Body of pancreas (tissue), 4 donors: Measurements from ENCODE around the gene R3HDM2.

Experiments used
- POLR2A ChIP-seq, 3 donors: fragments of 450-650 bp; IDR thresholded peaks; one replicate each; pipeline ENCODE4 v1.6.1; 2016; ENCODE audit warnings: antibody characterized with exemption in 3 of 3, mild to moderate bottlenecking in 2 of 3
- TF ChIP-seq, protein P1 (sequence below), 7 experiments: fragments of 450-650 bp in 4 of 7; fragments of 200-600 bp in 3 of 7; sonication (generic) in 3 of 7; IDR thresholded peaks; one replicate each; pipeline ENCODE4 v1.5.1; 2016 to 2019; ENCODE audit warnings: antibody characterized with exemption in 7 of 7

DNA sequence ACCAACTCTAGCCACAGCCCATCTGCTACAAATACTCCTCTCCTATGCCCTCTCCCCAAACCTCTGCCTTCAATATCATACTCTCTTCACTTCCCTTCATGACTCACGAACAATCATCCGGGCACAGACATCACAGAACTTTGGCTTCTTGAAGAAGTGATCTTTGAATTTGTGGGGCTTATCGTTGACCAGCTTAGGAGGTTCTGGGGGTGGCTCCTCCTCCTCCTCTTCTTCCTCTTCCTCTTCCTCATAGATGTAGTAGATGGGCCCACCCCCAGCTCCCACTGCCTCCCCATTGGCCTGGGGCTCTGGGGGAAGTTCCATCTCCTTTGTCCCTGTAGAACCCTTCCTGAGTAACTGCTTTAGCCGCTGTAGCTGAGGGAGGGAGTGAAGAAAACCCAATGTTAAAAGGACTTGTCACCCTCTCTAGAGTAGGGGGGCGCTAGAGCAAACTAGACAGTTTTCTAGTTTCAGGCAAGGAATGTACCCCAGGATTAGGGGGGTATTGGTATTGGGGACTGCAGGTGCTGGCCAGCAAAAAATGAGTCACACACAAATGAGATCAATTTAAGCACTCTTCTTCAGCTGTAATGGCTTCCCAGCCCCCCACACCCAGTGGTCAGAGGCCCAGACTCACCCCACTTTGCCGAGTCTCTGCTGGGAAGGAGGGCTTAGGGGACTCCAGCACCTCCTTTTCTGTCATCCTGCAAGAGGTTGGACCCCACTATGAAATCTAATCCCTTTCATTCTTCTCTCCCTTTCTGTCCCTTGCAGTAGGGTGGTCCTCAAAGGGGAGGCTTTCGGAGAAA, 181.7 kb downstream of the R3HDM2 start:
- TF ChIP-seq POLR2A (IDR thresholded peaks at IDR 0.05), result no peak
- TF ChIP-seq, protein P1, sequence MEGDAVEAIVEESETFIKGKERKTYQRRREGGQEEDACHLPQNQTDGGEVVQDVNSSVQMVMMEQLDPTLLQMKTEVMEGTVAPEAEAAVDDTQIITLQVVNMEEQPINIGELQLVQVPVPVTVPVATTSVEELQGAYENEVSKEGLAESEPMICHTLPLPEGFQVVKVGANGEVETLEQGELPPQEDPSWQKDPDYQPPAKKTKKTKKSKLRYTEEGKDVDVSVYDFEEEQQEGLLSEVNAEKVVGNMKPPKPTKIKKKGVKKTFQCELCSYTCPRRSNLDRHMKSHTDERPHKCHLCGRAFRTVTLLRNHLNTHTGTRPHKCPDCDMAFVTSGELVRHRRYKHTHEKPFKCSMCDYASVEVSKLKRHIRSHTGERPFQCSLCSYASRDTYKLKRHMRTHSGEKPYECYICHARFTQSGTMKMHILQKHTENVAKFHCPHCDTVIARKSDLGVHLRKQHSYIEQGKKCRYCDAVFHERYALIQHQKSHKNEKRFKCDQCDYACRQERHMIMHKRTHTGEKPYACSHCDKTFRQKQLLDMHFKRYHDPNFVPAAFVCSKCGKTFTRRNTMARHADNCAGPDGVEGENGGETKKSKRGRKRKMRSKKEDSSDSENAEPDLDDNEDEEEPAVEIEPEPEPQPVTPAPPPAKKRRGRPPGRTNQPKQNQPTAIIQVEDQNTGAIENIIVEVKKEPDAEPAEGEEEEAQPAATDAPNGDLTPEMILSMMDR (IDR thresholded peaks at IDR 0.05), result no peak
